ENCODE measurements around the gene CDH4.

DNA sequence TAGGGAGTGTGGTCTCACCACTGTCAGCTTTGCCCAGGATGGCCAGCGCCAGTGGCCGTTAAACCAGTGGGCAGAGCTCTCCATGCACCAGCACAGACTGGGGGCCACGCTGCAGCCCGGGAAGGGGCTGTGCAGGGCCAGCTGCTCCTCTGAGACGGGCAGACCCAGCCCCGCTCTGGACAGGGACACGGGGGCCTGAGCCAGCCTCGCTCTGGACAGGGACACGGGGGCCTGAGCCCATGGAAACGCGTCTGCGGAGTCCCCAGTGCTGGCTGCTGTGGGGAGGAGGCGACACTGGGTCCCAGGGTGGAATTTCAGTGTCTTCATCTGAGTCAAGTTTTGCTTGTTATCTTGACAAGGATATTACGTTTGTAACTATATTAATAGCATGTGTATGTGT is 402.7 kb downstream of the CDH4 start:
- TF ChIP-seq CTCF (IDR thresholded peaks at IDR 0.05; ENCODE audit: borderline replicate concordance, extremely low read depth, low read length, poor library complexity, severe bottlenecking) = no peak
- no peak for TF ChIP-seq EZH2 (IDR thresholded peaks at IDR 0.05; ENCODE audit: borderline replicate concordance, low read depth, low read length, severe bottlenecking)
